Sigmoid colon (tissue), 4 donors: Measurements from ENCODE around the gene ADAMTSL1.

Experiments
- EP300 ChIP-seq, 4 donors: sonication (generic); formaldehyde crosslinking; IDR thresholded peaks; one replicate each; pipeline ENCODE4 v1.6.1; 2017; ENCODE audit warnings: antibody characterized with exemption in 4 of 4
- POLR2AphosphoS5 ChIP-seq, 4 donors: sonication (generic); formaldehyde crosslinking; IDR thresholded peaks; one replicate each; pipeline ENCODE4 v1.6.1; 2017; ENCODE audit warnings: antibody characterized with exemption in 4 of 4
- TF ChIP-seq, protein P1 (sequence below), 4 experiments: fragments of 450-650 bp in 3 of 4; fragments of 200-600 bp in 1 of 4; IDR thresholded peaks; one replicate each; pipeline ENCODE4 v1.5.1; 2016 to 2019; ENCODE audit warnings: antibody characterized with exemption in 4 of 4, mild to moderate bottlenecking in 3 of 4, moderate library complexity in 2 of 4

DNA sequence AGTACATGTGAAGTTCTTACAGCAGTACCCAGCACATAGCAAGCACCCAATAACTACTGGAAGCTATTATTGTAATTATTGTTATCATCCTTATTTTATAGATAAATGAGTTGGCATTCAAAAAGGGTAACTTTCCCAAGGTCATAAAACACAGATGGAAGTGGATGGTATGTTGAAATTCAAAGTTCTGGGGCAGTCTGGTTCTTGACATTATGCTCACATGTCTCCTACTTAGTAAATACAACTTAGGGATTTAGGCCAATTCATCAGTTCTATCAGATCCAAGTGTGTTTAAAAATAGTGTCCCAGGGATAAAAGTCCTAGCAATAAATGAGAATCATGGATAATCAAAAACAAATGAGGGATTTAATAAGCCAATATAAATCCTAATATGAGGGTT is 265.2 kb downstream of the ADAMTSL1 start:
- TF ChIP-seq POLR2AphosphoS5 (IDR thresholded peaks at IDR 0.05) (no peak), EP300 (IDR thresholded peaks at IDR 0.05) (no peak)
- TF ChIP-seq, protein P1, sequence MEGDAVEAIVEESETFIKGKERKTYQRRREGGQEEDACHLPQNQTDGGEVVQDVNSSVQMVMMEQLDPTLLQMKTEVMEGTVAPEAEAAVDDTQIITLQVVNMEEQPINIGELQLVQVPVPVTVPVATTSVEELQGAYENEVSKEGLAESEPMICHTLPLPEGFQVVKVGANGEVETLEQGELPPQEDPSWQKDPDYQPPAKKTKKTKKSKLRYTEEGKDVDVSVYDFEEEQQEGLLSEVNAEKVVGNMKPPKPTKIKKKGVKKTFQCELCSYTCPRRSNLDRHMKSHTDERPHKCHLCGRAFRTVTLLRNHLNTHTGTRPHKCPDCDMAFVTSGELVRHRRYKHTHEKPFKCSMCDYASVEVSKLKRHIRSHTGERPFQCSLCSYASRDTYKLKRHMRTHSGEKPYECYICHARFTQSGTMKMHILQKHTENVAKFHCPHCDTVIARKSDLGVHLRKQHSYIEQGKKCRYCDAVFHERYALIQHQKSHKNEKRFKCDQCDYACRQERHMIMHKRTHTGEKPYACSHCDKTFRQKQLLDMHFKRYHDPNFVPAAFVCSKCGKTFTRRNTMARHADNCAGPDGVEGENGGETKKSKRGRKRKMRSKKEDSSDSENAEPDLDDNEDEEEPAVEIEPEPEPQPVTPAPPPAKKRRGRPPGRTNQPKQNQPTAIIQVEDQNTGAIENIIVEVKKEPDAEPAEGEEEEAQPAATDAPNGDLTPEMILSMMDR (IDR thresholded peaks at IDR 0.05), result no peak
